ENCODE data around the gene MEOX1. TPM values are rescaled to one million over a fixed set of nuclear protein-coding genes. Genes with fewer than 3 reads are reported as not detected.

MEOX1 gene
- total and polyA plus RNA-seq, 2 of the 8 experiments (the other 6 are each of a cell fraction or from before 2014, with no cell fraction given): not detected

GRCh38 chr17:43634591-43635125, 27.1 kb downstream of the MEOX1 start:
- Histone ChIP-seq H3K14ac (ENCODE audit: insufficient read length) (no peak overlapping the region), H3K36me3 (ENCODE audit: control insufficient read depth in 2 of 4, insufficient read depth in 4 of 4, low read length in 3 of 4) (no peaks in the 10 kb centered on the region), H2BK15ac (ENCODE audit: low read length) (no peak overlapping the region), H4K20me1 (replicated peaks in 1 of 2; ENCODE audit: control insufficient read depth in 1 of 2, insufficient read depth in 2 of 2, low read length in 2 of 2) (no peaks in the 10 kb centered on the region), H2BK120ac (replicated peaks; ENCODE audit: low read depth, low read length) (no peak overlapping the region), H2BK5ac (ENCODE audit: low read depth, low read length) (no peak overlapping the region), H2BK20ac (ENCODE audit: low read length) (no peak overlapping the region), H3K27ac (ENCODE audit: low read depth, low read length) (no peak overlapping the region), H4K8ac (ENCODE audit: extremely low read depth, insufficient read depth, low read length) (no peak overlapping the region), H3K56ac (replicated peaks; ENCODE audit: insufficient read length, low read depth, low read length) (no peak overlapping the region), H4K91ac (replicated peaks; ENCODE audit: insufficient read length, low read length) (no peak overlapping the region), H4K5ac (ENCODE audit: insufficient read length, low read depth, low read length) (no peak overlapping the region), H3K79me2 (ENCODE audit: control insufficient read depth in 1 of 2, insufficient read depth in 2 of 2, low read length in 2 of 2) (no peaks in the 10 kb centered on the region), H3K4me1 (replicated peaks in 1 of 4; ENCODE audit: control insufficient read depth in 3 of 4, insufficient read depth in 4 of 4, low read length in 3 of 4) (no peaks in the 10 kb centered on the region), H3K4me2 (ENCODE audit: insufficient read depth in 1 of 2, low read depth in 2 of 2, low read length in 2 of 2) (no peak overlapping the region), H2BK12ac (ENCODE audit: low read depth, low read length) (no peak overlapping the region), H3K23ac (ENCODE audit: insufficient read length) (no peak overlapping the region), H3K4ac (replicated peaks; ENCODE audit: insufficient read length, low read depth, low read length) (no peak overlapping the region), H2AK5ac (ENCODE audit: low read depth, low read length) (no peak overlapping the region), H2AFZ (ENCODE audit: low read length) (peak overlapping the region; percentile 28; the same call in 1 of the 2 replicates), H3K4me3 (ENCODE audit: extremely low read depth in 1 of 4, insufficient read depth in 2 of 4, low read depth in 3 of 4, low read length in 4 of 4) (no peak overlapping the region), H3K18ac (ENCODE audit: extremely low read depth, low read length) (no peak overlapping the region), H3K79me1 (ENCODE audit: low read depth, low read length) (no peaks in the 10 kb centered on the region), H3K27me3 (replicated peaks in 1 of 4; ENCODE audit: control insufficient read depth in 3 of 4, extremely low read depth in 1 of 4, insufficient read depth in 3 of 4, low read length in 3 of 4) (no peaks in the 10 kb centered on the region), H3K23me2 (ENCODE audit: low read depth, low read length) (peaks cover 2% of the 10 kb centered on the region; the same call in 1 of the 2 replicates), H3K9ac (replicated peaks in 1 of 4; ENCODE audit: extremely low read depth in 1 of 4, low read depth in 3 of 4, low read length in 3 of 4) (no peak overlapping the region), H3K9me3 (ENCODE audit: insufficient read depth in 2 of 2, low read depth in 1 of 2, low read length in 1 of 2) (no peaks in the 10 kb centered on the region)
- FAIRE-seq (no peak), DNase-seq (ENCODE audit: low read depth in 1 of 2, low spot score in 2 of 2) (no peak)
- ChIA-PET POLR2A (ENCODE audit: partially characterized antibody) (interaction anchor here (0.7 to 1.4 kb wide), 3 partner anchors 17 to 25 kb away, joined by 3 to 4 read pairs (median 3); no protein-coding TSS in a partner anchor), CTCF (ENCODE audit: partially characterized antibody) (interaction anchor here (0.6 to 2.0 kb wide), 12 partner anchors 12 to 296 kb away, joined by 3 to 5 read pairs (median 3); partner anchors contain the start of gene DHX8)
- 89% methylated on average over 13 of the region's 13 CpGs; no CpG with 5 or more reads in 1 of the 2 experiments for WGBS, 2 experiments (ENCODE audit: extremely low coverage in 1 of 2, insufficient coverage in 1 of 2, insufficient read length in 1 of 2, insufficient replicate concordance in 2 of 2, low coverage in 1 of 2, low lambda C conversion rate in 2 of 2, missing lambda C conversion rate in 1 of 2)
- no peak for TF ChIP-seq TAF7 (optimal IDR thresholded peaks at IDR 0.05; ENCODE audit: borderline replicate concordance, low read depth, low read length)
